ENCODE results near the gene SLC17A9. TPM values are rescaled to one million over a fixed set of nuclear protein-coding genes. Genes with fewer than 3 reads are reported as not detected.

Gene SLC17A9
- total and polyA plus RNA-seq, 2 experiments from 2014 or later = 1.8 to 3.2 TPM

DNA sequence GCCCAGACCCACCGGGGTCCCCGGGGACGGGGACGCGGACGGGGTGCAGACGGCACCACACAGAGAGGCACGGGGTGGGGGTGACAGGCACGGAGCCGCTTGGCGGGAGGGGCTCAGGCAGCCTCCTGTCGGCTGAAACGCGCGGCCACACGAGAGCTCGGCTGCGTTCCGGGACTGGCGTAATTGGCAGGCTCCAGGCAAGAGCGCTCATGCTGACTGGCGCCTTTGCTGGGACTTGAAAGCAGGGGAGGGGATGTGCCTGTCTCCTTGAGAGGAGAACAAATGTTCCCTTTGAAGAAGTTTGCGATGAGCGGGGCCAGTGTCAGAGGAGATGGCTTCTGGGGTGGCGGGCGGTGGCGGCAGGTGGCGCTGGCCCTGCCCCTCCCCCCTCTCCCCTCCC lies 28.5 kb downstream of the SLC17A9 start:
- Histone ChIP-seq H3K36me3 (no peaks in the 10 kb centered on the region), H3K9me3 (ENCODE audit: low read depth) (no peaks in the 10 kb centered on the region), H3K4me3 (no peak overlapping the region), H3K27me3 (peaks cover 26% of the 10 kb centered on the region), H3K4me1 (ENCODE audit: low read depth) (no peaks in the 10 kb centered on the region), H3K27ac (no peak overlapping the region)
- peak in 1 of 2 donors; percentile 6 for DNase-seq (ENCODE audit: low read depth in 1 of 2, low spot score in 1 of 2)
- TF ChIP-seq, protein P1, sequence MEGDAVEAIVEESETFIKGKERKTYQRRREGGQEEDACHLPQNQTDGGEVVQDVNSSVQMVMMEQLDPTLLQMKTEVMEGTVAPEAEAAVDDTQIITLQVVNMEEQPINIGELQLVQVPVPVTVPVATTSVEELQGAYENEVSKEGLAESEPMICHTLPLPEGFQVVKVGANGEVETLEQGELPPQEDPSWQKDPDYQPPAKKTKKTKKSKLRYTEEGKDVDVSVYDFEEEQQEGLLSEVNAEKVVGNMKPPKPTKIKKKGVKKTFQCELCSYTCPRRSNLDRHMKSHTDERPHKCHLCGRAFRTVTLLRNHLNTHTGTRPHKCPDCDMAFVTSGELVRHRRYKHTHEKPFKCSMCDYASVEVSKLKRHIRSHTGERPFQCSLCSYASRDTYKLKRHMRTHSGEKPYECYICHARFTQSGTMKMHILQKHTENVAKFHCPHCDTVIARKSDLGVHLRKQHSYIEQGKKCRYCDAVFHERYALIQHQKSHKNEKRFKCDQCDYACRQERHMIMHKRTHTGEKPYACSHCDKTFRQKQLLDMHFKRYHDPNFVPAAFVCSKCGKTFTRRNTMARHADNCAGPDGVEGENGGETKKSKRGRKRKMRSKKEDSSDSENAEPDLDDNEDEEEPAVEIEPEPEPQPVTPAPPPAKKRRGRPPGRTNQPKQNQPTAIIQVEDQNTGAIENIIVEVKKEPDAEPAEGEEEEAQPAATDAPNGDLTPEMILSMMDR (IDR thresholded peaks at IDR 0.05; ENCODE audit: low read depth, low read length) = no peak

DNA sequence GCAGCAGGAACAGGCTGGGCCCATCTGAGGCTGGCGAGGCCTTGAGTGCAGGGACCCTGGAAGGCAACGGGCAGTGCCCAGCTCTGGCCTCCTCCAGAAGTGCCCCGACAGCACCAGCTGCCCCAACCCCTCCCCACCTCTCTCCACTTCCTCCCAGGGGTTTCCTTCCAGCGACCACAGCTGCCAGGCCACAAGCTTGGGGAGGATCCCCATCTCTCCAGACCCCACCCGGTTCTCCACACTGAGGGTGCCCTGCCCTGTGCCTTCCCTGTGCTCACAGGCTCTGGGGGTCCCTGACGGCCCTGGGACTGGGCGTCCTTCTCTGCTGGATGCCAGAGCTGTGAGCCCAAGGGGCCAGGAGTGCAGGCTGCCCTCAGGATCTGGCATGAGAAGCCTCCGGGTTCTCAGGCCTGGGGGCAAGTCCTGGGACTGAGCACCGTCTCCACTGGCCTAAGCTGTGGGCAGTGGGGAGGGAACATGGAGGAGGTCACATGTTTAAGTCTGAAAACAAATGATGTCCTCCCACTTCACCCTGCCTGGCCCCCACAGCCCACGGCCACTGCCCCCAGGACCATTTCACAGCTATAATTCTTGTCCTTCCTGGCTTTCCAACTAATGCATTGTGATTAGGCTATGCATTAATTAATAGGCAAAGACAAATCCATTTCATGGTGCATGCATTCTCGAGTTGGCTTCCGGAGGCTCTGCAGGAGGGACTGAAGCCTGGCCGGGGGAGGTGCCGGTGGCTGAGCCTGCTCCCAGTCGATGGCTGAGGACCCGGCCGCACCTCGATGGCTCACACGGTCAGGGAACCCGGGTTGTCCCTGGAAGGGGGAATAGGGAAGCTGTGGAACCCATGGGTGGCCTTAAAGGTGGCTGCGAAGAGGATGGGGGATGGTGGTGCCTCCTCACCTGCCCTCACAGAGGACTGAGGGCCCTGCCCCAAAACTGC lies 29.9 kb downstream of the SLC17A9 start:
- no peaks in the 10 kb centered on the region for H3K4me1 ChIP-seq (ENCODE audit: low read depth)
- H3K27ac ChIP-seq = no peak overlapping the region
- H3K9me3 ChIP-seq (ENCODE audit: low read depth) = no peaks in the 10 kb centered on the region
- peaks cover 18% of the 10 kb centered on the region for H3K27me3 ChIP-seq
- TF ChIP-seq, protein P1 (IDR thresholded peaks at IDR 0.05; ENCODE audit: low read depth, low read length) = no peak
- H3K36me3 ChIP-seq = no peaks in the 10 kb centered on the region
- H3K4me3 ChIP-seq = no peak overlapping the region
- no peak for DNase-seq (ENCODE audit: low read depth in 1 of 2, low spot score in 1 of 2)

DNA sequence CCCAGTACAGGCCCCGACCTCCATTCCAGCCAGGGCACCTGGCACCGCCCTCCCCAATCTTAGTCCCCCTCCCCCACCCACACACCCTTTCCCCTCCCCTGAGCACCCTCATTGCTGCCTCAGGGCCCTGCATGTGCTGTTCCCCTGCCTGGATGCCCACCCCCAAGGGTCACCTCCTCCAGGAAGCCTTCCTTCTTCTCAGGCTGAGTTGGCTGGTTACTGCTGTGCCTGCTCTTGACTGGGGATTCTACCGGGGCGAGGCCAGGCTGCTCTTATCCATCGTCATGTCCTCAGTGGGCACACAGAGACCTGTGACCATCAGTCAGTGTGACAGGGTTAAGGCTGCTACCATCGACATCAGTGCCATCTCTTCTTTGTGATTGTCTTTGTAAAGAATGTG lies 30.7 kb downstream of the SLC17A9 start:
- TF ChIP-seq, protein P1 (IDR thresholded peaks at IDR 0.05; ENCODE audit: low read depth, low read length) = no peak
- Histone ChIP-seq H3K4me1 (ENCODE audit: low read depth) (no peaks in the 10 kb centered on the region), H3K27ac (no peak overlapping the region), H3K4me3 (no peak overlapping the region), H3K9me3 (ENCODE audit: low read depth) (no peaks in the 10 kb centered on the region), H3K27me3 (peaks cover 21% of the 10 kb centered on the region), H3K36me3 (no peaks in the 10 kb centered on the region)
- DNase-seq (ENCODE audit: low read depth in 1 of 2, low spot score in 1 of 2) = no peak

DNA sequence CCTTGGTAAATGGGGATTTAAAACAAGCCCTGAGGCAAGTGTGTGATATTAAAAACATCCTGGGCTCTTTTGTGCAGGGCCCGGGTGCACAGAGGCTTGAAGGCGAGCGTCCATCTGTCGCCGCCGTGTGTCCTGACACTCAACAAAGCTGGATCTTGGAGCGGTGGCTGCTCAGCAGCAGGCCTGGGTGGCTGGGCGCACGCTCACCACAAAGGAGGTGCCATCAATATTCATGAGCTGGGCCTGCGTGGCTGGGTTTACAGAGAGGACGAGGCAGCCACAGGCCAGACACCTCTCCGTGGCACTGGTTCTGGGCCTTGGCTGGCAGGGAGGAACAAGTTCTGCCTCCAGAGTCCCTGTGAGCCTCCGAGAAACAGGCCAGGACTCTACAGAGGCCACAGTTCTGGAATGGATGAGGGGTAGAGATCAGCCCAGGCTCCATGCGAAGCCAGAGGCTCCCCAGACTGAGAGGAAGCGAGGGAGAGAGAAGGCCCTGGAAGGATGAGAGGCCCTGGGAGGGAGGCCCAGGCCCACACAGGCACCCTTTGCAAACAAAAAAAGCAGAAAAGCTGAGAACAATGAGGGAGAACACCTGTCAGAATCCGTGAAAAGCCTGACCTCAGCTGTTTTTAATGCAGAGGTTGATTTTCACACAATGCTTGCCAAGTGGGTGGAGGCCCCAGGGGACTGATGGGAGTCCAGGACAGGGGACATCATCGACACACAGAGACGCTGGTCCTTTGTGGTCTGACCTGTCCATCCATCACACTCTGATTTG lies 32.3 kb downstream of the SLC17A9 start:
- Histone ChIP-seq H3K4me3 (no peak overlapping the region), H3K4me1 (ENCODE audit: low read depth) (no peaks in the 10 kb centered on the region), H3K36me3 (no peaks in the 10 kb centered on the region), H3K27me3 (peaks cover 30% of the 10 kb centered on the region), H3K27ac (no peak overlapping the region), H3K9me3 (ENCODE audit: low read depth) (no peaks in the 10 kb centered on the region)
- TF ChIP-seq, protein P1 (IDR thresholded peaks at IDR 0.05; ENCODE audit: low read depth, low read length) = no peak
- DNase-seq (ENCODE audit: low read depth in 1 of 2, low spot score in 1 of 2) = no peak

DNA sequence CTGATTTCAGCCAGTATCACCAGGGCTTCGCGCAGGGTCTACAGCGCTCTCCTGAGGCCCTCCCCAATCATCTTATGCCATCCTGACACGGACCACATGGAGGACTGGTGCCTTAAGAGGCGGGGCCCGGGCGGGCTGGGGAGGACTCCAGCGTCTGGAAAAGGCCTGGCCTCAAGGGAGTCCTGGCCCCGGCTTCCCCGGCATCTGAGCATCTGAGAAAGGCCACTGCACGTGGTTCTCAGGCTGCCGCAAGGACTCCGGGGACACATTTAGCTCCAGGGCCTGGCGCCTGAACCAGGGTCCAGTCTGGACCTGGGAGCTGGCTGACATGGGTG lies 32.9 kb downstream of the SLC17A9 start:
- Histone ChIP-seq H3K4me1 (ENCODE audit: low read depth) (no peaks in the 10 kb centered on the region), H3K36me3 (no peaks in the 10 kb centered on the region), H3K9me3 (ENCODE audit: low read depth) (no peaks in the 10 kb centered on the region), H3K27ac (no peak overlapping the region), H3K4me3 (no peak overlapping the region), H3K27me3 (peaks cover 29% of the 10 kb centered on the region)
- TF ChIP-seq, protein P1 (IDR thresholded peaks at IDR 0.05; ENCODE audit: low read depth, low read length) = no peak
- DNase-seq (ENCODE audit: low read depth in 1 of 2, low spot score in 1 of 2) = no peak
